Astrocyte of the spinal cord (primary cell): ENCODE data around the gene NISCH.

Source experiments
- DNase-seq: peaks from one replicate; pipeline ENCODE4 v3.0.0; 2011; ENCODE audit warnings: low read depth, low spot score
- H3K4me3 ChIP-seq: 2 replicates; pipeline ENCODE4 v1.5.1; 2011; ENCODE audit warnings: low read depth, mild to moderate bottlenecking, low read length, moderate library complexity
- in situ Hi-C: cut with HindIII; loops from 2 replicates; pipeline ENCODE4 v1.10.0; 2017; ENCODE audit warnings: low sequenced_read_pairs
- TF ChIP-seq, protein P1 (sequence below): IDR thresholded peaks from 2 replicates; pipeline ENCODE4 v1.5.1; 2012; ENCODE audit warnings: low read depth, mild to moderate bottlenecking, low read length, inconsistent platforms

NISCH gene

DNA sequence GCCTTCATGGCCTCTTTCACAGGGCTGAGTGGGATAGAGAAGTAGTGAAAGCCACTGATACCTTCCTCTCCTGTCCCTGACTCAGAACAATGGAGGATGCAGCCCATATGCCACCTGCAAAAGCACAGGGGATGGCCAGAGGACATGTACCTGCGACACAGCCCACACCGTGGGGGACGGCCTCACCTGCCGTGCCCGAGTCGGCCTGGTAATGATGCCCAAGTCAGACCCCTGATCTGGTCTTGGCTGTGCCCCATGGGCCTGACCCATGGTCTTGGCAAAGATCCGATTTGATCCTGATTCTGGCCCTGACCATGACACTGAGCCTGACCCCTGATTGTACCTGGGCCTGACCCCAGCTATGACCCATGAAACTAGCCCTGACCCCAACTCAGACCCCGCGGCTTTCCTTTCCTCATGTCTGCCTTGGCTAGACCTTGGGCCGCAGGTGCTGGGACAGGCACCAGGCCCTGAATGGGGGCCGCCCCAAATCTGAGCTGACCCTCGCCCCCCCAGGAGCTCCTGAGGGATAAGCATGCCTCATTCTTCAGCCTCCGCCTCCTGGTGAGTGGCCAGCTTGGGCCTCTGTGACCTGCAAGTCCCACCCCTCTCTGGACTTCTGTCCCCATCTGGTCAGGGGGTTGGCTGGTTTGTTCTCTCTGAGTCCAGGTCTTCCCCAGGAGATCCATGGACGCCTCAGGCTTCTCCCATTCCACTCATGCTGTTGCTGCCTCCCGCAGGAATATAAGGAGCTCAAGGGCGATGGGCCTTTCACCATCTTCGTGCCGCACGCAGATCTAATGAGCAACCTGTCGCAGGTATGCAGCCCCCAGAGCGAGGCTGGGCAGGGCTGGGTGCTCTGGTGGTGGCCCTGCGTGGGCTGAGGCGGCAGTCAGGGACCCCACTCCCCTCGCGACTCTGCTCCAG lies 62.7 kb downstream of the NISCH start:
- no peak for DNase-seq
- TF ChIP-seq, protein P1, sequence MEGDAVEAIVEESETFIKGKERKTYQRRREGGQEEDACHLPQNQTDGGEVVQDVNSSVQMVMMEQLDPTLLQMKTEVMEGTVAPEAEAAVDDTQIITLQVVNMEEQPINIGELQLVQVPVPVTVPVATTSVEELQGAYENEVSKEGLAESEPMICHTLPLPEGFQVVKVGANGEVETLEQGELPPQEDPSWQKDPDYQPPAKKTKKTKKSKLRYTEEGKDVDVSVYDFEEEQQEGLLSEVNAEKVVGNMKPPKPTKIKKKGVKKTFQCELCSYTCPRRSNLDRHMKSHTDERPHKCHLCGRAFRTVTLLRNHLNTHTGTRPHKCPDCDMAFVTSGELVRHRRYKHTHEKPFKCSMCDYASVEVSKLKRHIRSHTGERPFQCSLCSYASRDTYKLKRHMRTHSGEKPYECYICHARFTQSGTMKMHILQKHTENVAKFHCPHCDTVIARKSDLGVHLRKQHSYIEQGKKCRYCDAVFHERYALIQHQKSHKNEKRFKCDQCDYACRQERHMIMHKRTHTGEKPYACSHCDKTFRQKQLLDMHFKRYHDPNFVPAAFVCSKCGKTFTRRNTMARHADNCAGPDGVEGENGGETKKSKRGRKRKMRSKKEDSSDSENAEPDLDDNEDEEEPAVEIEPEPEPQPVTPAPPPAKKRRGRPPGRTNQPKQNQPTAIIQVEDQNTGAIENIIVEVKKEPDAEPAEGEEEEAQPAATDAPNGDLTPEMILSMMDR: no peak
- in situ Hi-C loops: no loop called here
- H3K4me3 ChIP-seq: no peak overlapping the region

DNA sequence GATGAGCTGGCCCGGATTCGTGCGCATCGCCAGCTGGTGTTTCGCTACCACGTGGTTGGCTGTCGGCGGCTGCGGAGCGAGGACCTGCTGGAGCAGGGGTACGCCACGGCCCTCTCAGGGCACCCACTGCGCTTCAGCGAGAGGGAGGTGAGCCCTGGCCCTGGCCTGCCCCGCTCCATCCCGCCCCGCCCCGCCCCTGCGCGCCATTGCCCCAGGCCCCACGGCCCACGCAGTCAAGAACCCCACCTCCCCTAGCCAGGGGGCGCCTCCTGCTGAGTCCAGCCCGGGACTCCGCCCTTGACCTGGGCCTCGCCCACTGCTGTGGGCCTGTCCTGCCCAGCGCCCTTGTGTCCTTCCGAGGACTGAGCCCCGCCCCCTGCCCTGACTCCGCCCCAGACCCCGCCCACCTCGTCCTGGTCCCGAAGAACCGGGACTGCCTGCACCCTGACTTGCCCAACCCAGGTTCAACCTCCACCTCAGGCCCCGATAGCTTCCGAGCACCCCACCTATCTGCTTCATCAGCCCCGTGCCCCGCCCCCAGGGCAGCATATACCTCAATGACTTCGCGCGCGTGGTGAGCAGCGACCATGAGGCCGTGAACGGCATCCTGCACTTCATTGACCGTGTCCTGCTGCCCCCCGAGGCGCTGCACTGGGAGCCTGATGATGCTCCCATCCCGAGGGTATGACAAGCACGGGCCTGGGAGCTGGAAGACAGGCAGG lies 63.5 kb downstream of the NISCH start:
- TF ChIP-seq, protein P1: no peak
- no peak for DNase-seq
- H3K4me3 ChIP-seq: no peak overlapping the region
- in situ Hi-C loops: no loop called here

DNA sequence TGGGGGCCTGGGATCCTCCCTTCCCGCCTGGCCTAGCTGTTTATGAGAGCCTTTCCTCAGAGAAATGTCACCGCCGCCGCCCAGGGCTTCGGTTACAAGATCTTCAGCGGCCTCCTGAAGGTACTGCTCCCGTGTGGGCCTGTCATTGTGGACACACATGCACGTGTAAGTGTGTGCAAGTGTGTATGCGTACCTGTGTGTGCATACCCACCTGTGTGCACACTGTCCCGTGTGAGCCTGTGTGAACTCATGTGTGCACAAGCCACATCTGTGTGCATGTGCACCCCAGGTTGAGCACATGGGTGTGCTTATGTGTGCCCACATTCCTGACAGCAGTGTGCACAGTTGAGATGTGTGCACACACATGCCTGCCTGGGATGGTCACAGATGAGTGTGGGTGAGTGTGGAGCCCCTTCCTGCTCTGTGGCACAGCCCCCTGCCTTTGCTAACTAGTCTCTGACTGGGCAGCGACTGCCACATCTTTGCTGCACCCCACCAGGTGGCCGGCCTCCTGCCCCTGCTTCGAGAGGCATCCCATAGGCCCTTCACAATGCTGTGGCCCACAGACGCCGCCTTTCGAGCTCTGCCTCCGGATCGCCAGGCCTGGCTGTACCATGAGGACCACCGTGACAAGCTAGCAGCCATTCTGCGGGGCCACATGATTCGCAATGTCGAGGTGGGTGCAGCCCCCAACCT lies 64.2 kb downstream of the NISCH start:
- in situ Hi-C loops: no loop called here
- no peak overlapping the region for H3K4me3 ChIP-seq
- TF ChIP-seq, protein P1: no peak
- no peak for DNase-seq

- H3K4me3 ChIP-seq: no peak overlapping the region
- in situ Hi-C loops: no loop called here
- TF ChIP-seq, protein P1: no peak
- no peak for DNase-seq
Measured at GRCh38 chr3:52520141-52520667, 64.8 kb downstream of the NISCH start.

- in situ Hi-C loops: no loop called here
- TF ChIP-seq, protein P1: no peak
- DNase-seq: no peak
- no peak overlapping the region for H3K4me3 ChIP-seq
Measured at GRCh38 chr3:52520716-52521487, 65.5 kb downstream of the NISCH start.

DNA sequence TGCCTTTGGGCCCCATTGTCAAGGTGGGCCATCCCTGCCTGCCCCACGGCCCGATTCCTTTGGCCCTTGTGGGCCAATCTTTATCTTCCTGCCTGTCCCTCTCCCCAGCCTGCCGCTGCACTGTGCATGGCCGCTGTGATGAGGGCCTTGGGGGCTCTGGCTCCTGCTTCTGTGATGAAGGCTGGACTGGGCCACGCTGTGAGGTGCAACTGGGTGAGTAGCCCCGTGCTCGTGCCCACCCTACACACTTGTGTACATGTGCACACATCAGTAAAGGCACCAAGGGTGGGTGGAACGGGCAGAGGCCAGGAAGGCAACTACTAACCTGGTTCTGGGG lies 66.1 kb downstream of the NISCH start:
- H3K4me3 ChIP-seq: no peak overlapping the region
- DNase-seq: no peak
- in situ Hi-C loops: no loop called here
- TF ChIP-seq, protein P1: no peak
